COLO668 (cell line): ENCODE data around the gene MED7.
A peak's percentile ranks its signal among the peaks of the same experiment; 100 is the strongest.

Source experiments
- DNase-seq: peaks from one replicate; lab custom pipeline; 2025; ENCODE audit not compliant: unreplicated experiment; lab: John Stamatoyannopoulos, UW

Gene MED7

DNA sequence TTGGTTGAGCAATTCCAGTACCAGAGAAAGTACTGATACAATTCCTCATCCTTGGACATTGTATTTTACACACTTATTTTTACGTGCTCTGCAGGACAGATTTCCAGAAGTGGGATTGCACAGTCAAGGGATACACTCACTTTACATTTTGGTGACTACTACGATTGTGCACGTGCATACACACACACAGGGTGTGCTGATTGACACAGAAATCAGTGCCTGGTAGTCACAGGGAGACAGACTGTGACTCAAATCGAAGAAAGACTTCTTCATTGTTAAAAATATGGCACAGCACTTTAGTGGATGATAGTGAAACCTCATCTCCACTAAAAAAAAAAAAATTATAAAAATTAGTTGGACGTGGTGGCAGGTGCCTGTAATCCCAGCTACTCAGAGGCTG is 21.9 kb upstream of the MED7 start:
- no peak for DNase-seq

- DNase-seq = no peak
These were observed 20.4 kb upstream of the MED7 start for GRCh38 chr5:157162919-157163510.

DNA sequence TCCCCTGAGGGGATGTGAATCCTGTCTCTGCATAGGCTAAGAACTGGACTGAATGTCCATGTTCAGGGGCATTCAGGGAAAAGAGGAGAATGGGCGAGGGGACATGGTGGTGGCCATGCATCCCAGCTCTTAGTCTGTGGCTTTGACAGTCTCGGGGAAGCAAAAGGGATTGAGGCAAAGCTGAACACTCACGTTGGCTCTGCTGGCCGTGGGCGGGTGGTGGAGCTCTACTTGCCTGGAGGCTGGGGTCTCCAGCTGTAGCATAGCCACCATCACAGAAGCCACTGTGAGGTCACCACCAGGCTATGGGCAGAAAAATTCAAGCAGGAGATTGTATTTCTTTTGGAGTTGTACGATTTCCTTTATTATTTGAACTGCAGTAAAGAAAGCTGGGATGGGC is 19.3 kb upstream of the MED7 start:
- DNase-seq = no peak

- no peak for DNase-seq
These were observed 17.3 kb upstream of the MED7 start for GRCh38 chr5:157160001-157160400.

GRCh38 chr5:157159209-157159751 is 16.6 kb upstream of the MED7 start:
- DNase-seq = no peak

DNA sequence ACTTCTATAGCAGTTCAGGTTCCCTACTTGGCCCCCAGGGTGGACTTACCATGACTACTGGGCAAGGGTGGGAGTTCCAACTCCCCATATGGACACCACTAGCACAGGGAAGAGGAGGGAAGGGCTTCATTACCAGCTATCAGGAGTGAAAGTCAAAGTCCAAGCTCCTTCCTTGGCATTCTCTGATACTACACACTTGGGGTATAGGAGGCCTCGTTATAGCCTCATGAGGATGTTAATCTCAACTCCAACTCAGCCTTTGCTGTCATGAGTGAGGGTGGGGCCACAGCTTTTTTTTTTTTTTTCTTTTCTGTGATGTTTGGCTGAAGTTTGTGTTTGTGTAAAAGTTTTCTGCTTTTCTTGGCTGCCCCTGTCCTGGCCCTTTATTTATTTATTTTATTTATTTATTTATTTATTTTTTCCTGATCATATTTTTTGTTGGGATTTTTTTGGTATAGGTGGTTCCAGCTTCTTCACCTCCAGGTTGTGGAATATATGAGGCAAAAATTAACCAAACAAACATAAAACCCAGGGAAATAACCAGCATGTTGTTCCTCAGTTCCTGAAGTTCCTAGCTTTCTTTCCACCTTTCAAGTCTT is 14.7 kb upstream of the MED7 start:
- DNase-seq = no peak

- no peak for DNase-seq
These were observed 12.6 kb upstream of the MED7 start for GRCh38 chr5:157155297-157155696.

DNA sequence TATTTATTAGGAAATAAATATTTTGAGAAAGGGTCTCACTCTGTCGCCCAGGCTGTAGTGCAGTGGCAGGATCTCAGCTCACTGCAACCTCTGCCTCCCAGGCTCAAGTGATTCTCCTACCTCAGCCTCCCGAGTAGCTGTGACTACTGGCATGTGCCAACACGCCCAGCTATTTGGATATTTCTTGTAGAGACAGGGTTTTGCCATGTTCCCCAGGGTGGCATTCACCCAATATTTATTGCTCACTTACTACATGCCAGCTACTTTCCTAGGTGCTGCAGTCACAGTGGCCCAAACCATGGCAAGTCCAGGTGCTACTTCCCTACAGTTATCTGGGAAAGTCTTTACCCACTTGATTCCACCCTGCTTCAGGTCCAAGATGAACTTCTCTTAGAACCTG is 8.3 kb upstream of the MED7 start:
- DNase-seq = no peak

- DNase-seq = peak; percentile 32
These were observed 6.3 kb upstream of the MED7 start for GRCh38 chr5:157148734-157149615.

- DNase-seq = peak; percentile 16
These were observed 684 bp upstream of the MED7 start for GRCh38 chr5:157143127-157143971.

- DNase-seq = no peak
These were observed 5.0 kb downstream of the MED7 start for GRCh38 chr5:157137691-157138090.

DNA sequence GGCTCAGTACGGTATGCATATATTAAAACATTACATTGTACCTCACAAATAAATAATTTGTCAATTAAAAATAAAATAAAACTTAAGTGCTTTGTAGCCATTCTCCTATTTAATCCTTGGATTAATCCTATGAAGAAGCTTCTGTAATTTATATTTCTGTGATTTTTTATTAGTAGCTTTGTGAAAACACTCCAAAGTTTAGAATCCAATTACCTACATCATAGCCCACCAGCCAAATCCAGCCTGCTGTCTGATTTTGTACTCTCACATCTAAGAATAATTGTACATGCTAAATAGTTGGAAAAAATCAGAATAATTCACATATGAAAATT is 10.4 kb downstream of the MED7 start:
- DNase-seq = no peak

DNA sequence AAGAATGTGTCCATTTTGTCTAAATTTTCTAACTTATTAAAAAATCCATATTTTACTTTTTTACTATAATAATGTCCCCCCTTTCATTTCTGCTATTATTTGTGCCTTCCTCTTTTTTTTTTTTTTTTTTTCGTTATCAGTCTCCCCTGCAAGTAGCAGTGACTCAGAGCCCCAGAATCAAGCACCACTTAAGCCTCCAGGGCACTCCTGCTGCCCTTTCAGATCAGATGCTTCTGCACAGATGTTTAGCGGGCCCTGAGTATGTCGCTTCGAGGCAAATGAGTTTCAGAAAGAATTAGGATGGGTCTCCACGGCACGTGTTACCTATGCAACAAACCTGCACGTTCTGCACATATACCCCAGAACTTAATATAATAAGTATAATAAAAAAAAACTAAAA is 11.7 kb downstream of the MED7 start:
- DNase-seq = peak; percentile 5

DNA sequence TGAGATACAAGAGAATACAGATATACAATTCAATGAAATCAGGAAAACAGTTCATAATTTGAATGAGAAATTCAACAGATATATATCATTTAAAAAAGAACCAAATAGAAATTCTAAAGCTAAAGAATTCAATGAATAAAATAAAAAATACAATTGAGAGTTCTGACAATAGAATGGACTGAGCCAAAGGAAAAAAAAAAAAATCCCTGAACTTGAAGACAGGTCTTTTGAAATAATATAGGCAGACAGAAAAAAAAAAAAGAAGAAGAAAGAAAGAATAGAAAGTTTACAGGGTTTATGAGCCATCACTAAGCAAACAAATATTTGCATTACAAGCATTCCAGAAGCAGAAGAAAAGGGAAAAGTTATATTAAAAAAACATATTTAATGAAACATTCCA is 21.0 kb downstream of the MED7 start:
- DNase-seq = no peak

DNA sequence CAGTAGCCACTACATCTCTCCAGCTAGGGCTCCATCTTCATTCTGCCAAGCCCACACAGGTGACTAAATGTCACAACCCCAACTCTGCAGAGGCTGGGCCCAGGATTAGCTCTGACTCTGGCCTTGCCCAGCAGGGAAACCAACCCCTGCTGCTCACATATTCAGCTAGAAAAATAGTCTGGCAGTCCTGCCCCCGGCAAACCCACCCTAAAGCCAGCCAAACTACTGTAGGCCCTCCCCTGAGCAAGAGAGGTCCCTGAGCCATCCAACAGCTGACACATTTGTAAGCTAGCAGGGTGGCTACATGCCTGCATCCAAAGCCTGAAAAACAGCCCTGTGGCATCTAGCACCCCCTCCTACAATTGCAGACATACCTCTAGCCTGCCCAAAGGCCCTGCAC is 22.6 kb downstream of the MED7 start:
- DNase-seq = no peak

DNA sequence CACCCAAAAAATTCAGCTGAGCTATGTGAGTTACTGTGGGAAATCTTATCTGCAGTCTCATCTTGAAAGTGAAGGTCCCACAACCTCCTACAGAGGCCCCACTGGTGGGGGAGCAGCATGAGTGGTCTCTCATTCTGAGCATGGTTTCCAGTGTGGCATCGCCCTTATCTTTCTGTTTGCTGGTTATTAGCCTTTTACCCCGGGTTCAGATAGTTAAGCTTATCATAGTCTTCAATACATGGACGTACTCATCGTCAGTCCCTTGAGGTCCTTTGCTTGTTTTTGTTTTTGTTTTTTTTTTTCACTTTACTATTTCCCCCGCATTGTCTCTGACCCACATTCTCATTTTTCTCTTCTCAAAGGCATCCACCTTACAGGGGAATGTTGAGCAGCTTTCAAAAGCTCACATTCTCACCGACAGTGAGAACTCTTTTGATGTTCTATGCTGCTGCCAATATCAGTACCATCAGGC is 26.1 kb downstream of the MED7 start:
- no peak for DNase-seq

DNA sequence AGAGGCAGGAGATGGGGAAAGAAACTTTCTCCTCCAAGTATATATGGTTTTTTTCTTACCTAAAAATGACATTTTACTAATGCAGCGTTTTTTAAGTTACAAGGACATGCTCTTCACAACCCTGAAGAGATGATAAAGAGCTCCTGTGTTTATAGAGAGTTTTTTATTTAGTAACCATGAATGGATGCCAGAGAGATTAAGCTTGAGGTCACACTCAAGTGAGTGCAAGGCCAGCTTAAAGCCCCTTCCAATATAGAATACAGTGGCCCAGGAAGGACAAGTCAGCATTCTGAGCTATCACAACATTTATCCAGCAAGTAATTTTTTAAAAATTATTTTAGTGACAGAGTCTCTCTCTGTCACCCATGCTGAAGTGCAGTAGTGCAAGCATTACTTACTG is 27.2 kb downstream of the MED7 start:
- DNase-seq = no peak

DNA sequence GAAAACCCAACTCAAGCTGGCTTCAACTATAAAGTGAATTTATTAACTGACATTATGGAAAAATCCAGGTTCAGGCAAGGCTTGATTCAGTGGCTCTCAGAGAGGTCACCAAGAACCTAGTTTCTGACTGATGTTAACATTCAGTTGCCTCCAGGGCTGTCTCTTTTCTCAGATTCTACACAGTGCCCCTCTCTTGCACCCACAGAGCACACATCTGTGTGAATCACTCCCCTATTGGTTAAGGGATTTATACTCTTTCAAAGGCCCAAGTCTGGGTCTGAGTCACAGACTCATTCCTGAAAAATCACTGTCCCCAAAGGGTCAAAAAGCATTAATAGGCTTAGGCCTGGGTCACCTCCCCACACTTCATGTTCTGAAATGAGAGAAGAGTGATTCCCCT is 27.7 kb downstream of the MED7 start:
- no peak for DNase-seq

GRCh38 chr5:157113002-157113401 is 29.7 kb downstream of the MED7 start:
- DNase-seq = no peak

GRCh38 chr5:157109744-157110143 is 32.9 kb downstream of the MED7 start:
- no peak for DNase-seq

GRCh38 chr5:157108976-157109375 is 33.7 kb downstream of the MED7 start, which contains the start of gene HAVCR2:
Gene HAVCR2 (minus strand): TSS chr5:157109044. CDS start chr5:157108983, 61 bp downstream.
- DNase-seq = no peak
